Stimulated activated CD4-positive, alpha-beta T cell treated with anti-CD3 and anti-CD28 coated beads, Interleukin-1b, Interleukin-23, amount 100 ng/mL, for 4 hours (primary cell): Measurements from ENCODE around the gene MBD1.
"Not testable (repeated sequence)": the region's sequence is repeated elsewhere in the genome, so short reads cannot be mapped to it uniquely, and the experiment has no call there.

Source experiments
- DNase-seq, 2 donors: peaks; one replicate each; pipeline ENCODE4 v3.0.0-alpha.2; 2020; ENCODE audit warnings: low read depth in 2 of 2

The MBD1 gene

GRCh38 chr18:50273203-50274043, 7.9 kb downstream of the MBD1 start:
- no peak for DNase-seq

GRCh38 chr18:50272568-50272967, 8.8 kb downstream of the MBD1 start:
- no peak for DNase-seq

DNA sequence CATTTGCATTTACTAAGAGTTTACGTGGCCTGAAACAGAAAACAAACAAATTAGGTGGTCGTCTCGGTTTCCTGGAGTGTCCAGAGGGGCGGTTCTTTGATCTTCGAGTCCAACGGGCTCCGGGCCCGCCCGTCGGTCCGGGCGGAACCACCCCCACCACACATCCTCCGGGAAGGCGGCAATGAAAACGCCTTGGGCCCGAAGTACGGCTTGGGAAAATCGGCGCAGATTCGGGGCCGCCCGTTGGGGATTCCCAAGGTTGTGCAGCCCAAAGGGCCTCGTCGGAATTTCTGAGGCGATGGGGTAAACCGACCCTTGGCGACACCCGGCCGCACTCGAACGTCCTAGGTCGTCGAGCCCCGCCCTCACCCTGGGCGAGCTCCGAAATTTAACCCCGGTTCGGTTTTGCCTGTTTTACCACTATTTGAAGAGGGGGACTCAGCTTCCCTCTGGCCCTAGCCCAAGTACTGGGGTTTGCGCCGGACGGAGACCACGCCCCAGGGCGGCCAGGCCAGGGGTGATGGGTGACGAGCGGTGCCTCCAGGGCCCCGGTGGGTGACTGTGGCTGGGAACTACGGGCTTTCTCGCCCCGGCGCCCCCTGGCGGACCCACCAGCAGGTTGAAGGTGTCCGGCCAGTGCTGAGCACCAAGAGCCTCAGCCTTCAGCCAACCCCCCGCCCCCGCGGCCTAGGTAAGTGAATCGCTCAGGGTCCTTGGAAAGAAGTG, 13.1 kb downstream of the MBD1 start:
- peak; percentile 63 to 75 for DNase-seq

DNA sequence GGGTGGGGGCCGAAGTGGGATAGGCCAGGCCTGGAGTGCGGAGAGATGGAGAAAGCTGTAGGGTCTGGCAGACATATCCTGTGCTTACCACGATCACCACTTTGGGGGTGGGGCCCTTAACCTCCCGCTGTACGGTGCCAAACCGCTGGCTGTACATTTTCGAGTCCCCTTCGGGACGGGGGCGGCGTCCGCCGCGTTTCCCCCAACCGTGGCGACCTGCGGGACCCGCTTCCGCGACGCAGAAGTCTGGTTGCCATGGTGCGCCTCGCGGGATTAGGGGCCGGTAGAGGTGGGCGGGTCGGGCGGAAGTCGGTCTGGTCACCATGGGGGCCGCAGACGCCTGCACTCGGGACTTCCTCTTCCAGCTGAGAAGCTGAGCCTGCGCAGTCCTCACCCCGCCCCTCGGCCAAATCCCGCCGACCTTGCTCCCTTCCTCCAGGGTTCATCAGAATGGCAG, 15.0 kb downstream of the MBD1 start, which contains the start of gene CFAP53:
Gene CFAP53 (minus strand): TSS at position 248 of the 457 bp plus-strand sequence. CDS start 91 bp downstream, at position 157.
- DNase-seq: peak; percentile 57 to 76

DNA sequence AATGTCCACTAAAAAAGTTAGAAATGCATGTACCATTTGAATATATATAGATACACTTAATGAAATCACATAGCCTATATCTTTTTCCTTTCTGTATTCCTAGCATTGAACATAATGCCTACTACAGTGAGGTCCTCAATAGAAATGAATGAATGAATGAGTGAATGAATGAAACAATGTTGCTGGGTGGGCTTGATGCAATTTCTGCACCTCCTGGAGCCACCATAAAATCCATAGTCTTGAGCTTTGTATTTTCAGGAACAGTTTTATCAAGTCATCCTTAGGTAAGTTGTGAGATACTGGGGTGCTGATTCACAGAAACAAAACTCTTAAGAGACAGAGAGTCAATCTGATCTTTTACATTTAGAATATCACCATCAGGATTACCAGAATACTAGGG, 18.3 kb downstream of the MBD1 start:
- DNase-seq: no peak

DNA sequence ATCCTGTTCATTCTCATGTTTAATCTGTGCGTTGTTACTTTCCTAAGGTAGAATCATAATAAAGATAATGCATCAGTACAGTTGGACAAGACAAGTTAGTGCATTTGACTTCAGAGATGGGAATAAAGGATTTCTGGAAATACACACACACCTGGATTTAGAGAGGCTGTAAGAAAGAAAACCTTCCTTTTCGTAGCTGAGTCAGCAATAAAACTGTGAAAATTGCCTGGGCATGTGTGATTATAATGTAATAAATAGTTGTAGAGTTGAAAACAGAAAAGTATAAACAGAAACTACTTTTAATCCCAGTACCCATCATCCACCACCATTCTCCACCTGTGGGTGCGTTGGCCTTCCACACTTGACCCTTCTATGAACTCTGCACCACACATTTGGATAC, 30.4 kb downstream of the MBD1 start:
- DNase-seq: no peak

DNA sequence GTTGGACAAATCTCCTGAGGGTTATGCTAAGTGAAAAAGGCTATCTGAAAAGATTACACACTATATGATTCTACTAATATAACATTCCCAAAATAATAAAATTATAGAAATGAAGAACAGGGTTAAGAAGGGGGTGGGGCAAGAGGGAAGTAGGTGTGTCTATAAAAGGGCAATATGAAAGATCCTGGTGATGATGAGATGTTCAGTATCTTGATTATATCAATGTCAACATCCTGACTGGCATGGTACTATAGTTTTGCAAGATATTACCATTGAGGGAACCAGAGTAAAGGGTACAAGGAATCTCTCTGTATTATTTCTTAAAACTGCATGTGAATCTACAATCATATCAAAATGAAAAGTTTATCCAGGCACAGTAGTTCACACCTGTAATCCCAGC, 31.7 kb downstream of the MBD1 start:
- DNase-seq: no peak

- no peak for DNase-seq
These were observed 33.8 kb downstream of the MBD1 start for GRCh38 chr18:50247561-50247960.

DNA sequence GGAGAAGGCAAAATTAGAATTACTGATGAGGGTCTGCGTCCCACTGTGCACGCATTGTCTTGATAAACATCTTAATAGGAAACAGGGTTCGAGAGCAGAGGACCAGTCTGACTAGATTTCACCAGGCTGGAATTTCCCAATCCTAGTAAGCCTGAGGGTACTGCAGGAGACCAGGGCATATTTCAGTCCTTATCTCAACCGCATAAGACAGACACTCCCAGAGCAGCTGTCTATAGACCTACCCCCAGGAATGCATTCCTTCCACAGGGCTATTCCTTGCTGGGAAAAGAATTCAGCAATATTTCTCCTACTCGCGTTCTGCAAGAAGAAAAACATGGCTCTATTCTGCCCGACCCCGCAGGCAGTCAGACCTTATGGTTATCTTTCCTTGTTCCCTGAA, 39.6 kb downstream of the MBD1 start:
- not testable (repeated sequence) for DNase-seq

- DNase-seq: no peak
These were observed 41.2 kb downstream of the MBD1 start for GRCh38 chr18:50240080-50240563.

GRCh38 chr18:50232419-50232818, 48.9 kb downstream of the MBD1 start:
- no peak for DNase-seq

DNA sequence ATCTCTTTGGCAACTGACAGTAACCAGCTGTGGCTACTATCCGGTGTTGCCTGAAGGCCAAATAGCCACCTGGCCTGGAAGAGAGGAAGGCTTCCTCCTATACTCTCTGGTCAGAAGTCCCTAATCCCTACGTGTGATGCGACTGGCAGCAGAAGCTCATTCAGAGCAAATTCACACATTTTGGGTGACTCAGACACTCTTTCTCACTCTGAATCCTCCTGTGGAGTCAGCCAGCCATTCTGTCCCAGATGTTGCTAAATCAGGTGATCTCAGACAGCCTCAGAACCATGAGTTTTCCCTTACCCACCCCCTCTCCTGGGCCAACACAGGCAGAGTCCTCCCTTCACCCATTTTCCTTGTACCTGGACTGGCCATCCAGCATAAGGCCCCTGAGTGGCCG, 49.7 kb downstream of the MBD1 start:
- no peak for DNase-seq

- DNase-seq: not testable (repeated sequence)
These were observed 61.1 kb downstream of the MBD1 start for GRCh38 chr18:50220249-50220648.
